SW480 (cell line): ENCODE measurements around the gene THAP9.

Experiments
- DNase-seq: peaks from one replicate; pipeline ENCODE4 v3.0.0-alpha.2; 2016; ENCODE audit warnings: low spot score

Gene THAP9

GRCh38 chr4:82957045-82957444, 56.5 kb downstream of the THAP9 start:
- DNase-seq, result no peak

GRCh38 chr4:82965763-82966162, 65.2 kb downstream of the THAP9 start:
- no peak for DNase-seq

- DNase-seq, result no peak
Measured at GRCh38 chr4:82968972-82969371, 68.4 kb downstream of the THAP9 start.

GRCh38 chr4:82969414-82969813, 68.9 kb downstream of the THAP9 start:
- DNase-seq, result no peak
